ENCODE measurements around the gene CPB2.

The CPB2 gene

DNA sequence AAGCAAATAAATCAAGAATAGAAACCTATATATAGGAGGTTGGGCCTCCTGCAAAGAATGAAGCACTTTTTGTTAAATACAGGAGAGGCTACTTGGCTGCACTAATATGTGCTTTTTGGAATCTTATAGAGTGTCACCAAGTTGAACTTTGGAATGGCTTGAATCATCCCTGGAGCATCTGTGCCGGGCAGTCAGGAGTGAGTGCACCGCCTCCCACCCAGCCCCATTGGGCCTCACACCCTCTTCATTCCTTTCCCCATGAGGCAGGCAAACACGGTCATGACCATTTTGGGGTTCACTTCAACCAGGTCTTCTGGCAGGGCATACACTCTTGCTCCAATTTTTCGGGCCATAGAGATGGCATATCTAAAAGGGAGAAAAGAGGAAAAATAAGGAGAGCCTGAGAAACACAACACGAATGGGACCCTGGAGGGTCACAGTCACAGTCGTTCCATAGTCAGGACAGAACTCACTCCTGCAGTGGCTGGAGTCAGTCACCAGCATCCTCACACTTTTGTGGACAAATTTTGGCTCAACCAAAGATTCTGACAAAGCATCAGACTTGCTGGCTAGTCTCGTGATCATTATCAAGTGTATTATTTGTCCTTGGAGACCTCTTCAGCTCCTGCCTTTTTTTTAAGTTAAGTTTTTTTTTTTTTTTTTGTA lies 22.7 kb upstream of the CPB2 start:
- no peak for DNase-seq (ENCODE audit: low read depth in 4 of 4, low spot score in 1 of 4)

DNA sequence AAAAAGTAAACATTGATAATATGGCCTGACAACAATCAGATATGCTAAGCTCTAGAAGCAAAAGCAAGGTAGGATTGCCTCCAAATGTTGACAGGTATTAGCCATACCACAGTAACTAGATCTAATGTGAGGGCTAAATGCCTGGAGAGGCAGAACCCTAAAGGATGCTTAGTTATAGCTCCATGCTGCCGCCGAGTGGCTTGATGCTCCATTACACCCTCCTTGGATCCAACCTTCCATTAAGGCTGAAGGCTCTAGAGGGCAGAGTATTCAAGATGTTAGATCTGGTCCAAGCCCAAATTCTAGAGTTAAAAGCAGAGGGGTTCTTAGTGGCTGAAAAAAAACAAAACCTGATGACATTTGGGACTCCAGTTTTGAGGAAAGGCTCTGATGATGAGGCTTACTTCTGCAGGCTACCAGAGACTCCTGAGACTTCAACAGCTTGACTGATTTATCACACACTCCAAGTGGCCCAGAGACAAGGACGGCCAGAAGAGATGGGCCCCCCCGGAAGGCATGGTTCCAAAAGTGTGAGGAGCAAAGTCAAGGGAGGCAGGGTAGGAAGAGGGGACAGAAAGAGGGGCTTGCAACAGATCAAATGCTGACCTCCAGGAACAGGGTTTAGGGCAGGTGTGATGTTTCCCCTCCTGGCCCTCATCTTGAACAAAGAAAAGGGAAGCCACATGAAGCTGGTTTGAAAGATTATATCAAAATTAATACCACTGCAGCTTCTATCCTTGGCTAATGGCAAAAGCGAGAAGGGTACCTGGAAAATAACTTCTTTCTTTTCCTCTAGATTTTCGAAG lies 21.9 kb upstream of the CPB2 start:
- DNase-seq (ENCODE audit: low read depth in 4 of 4, low spot score in 1 of 4) = peak in 3 of 4 experiments; percentile 26 to 42 (median 40)

DNA sequence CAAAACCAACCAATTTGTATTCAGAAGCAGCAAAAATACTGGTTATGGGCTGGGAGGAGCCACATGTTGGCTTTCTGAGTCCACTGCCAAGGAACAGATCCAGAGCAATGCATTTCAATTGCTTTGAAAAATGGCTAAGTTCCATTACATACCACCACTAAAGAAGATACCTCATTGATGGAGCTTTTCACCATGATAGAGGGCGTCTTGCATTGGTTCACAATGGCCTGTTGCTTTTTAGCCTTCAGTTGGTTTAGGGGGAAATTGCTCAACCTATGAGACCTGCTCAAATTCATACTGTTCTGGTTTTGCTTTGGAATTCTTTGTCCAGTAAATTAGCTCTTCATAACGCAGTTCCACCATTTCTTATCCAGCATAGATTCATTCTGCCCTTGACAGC lies 21.2 kb upstream of the CPB2 start:
- DNase-seq (ENCODE audit: low read depth in 4 of 4, low spot score in 1 of 4) = no peak

DNA sequence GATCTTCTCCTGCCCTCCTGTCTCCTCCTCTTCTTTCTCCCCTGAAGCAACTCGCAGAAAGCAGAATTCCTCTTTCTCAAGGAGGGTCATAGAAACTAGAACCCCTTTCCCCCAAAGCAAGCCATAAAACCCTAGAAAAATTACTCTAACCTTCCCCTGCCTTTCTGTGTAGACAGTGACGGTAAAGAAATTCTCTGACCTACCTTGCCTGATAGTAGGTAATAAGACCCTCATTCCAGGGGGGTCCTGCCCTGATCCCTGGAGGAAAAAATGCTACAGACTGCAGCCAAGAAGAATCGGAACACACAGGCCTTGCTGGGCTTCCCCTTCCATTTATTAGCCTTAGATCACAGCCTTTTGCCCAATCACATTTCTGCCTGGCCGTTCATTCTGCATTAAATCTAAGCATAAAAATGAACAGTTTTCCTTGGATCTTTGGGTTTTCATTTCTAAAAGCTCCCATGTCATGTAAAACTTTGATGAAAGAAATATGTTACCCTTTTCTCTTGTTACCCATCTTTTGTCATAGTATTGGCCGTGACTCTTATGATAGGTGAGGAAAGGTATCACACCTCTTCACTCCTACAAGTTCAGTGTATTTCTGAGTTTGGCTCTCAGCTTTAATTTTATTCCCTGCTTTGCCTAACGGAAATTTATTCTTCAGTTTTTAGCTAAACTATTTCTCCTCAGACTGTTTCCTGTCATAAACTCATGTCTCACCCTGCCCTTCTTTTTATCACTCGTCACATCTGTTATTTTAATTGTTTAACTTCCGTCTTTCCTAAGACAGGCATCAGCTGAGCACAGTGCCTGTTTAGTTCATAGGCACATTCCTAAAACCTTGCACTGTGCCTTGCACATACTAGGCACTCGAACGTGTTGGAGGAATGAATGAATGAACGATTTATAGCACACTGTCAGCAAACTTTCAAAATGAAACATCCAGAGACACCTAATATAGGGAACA lies 20.4 kb upstream of the CPB2 start:
- no peak for DNase-seq (ENCODE audit: low read depth in 4 of 4, low spot score in 1 of 4)

DNA sequence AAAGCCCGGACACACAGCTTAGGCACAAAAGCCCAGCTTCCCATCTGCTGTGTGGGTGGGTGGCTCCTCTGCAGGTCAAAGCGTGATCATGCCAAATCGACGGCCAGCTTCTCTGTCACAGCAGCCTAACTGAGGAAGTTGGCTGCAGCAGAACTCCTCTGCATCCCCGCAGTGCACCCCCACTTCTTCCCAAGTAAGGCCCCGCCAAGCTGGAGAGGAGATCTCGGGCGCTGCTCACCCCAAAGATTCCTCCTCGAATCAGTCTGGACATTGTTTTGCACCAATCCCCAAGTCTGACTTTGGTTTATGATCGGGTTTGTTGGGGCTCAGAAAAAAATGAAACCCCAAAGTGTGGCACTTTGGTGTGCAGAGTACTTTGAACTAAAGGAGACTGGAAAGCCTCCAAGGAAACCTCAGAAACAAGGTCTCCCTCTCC lies 19.7 kb upstream of the CPB2 start:
- DNase-seq (ENCODE audit: low read depth in 4 of 4, low spot score in 1 of 4) = no peak

DNA sequence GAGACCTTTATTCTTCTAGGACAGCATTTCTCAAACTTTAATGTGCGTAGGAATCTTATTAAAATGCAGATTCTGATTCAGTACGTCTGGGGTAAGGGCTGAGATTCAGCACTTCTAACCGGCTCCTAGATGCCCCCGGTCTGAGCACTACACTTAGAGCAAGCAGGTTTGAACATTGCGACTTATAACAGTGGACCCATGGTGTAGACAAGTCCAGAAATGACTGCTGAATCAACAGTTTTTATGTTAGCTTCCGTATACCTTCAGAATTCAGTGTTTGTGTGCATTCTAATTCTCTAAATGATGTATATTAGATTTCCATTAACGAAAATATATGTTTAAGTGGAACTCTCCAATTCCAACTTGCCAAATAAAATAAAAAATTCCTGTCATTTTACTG lies 17.5 kb upstream of the CPB2 start:
- DNase-seq (ENCODE audit: low read depth in 4 of 4, low spot score in 1 of 4) = no peak

DNA sequence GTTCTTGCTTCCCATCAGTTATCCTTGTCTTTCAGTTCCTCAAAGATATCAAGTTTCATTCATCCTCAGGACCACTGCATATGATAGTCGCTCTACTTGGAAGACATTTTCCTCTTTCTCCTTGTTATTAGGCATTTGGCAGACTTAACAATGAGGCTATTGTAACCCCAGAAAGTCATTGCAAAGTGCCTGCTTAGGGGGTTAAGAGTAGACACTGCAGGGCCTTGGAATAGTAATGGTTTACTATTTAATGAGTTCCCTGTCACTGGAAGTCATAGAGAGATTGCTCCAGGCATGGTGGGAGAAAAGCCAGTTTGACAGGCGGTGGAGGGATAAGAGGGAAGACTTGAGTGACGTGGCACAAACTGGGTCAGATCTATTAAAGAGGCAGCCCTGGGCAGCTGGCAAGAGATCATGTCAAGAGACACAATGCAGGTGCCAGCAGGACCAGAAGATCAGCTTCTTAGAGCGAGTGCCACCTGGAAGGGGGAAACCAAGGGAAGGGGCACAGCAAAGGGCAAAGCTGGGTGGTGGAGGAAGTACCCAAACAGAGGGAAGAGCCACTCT lies 16.8 kb upstream of the CPB2 start:
- DNase-seq (ENCODE audit: low read depth in 4 of 4, low spot score in 1 of 4) = no peak

DNA sequence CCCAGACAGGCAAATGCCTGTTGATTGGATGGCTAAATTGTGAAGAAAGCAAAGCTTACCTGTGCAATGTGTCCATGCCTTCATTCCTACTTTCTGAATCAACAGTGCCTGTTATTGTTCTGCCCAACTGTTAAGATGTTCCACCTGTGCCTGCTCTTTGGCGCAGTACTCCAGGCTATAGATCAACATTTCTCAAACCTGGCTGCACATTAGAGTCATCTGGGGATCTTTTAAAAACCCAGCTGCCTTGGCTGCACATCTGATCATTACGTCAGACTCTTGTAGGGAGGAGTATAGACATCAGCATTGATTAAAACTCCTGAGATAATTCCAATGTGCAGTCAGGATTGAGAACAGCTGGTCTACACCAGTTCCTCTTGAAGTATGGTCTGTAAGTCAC lies 16.2 kb upstream of the CPB2 start:
- no peak for DNase-seq (ENCODE audit: low read depth in 4 of 4, low spot score in 1 of 4)

DNA sequence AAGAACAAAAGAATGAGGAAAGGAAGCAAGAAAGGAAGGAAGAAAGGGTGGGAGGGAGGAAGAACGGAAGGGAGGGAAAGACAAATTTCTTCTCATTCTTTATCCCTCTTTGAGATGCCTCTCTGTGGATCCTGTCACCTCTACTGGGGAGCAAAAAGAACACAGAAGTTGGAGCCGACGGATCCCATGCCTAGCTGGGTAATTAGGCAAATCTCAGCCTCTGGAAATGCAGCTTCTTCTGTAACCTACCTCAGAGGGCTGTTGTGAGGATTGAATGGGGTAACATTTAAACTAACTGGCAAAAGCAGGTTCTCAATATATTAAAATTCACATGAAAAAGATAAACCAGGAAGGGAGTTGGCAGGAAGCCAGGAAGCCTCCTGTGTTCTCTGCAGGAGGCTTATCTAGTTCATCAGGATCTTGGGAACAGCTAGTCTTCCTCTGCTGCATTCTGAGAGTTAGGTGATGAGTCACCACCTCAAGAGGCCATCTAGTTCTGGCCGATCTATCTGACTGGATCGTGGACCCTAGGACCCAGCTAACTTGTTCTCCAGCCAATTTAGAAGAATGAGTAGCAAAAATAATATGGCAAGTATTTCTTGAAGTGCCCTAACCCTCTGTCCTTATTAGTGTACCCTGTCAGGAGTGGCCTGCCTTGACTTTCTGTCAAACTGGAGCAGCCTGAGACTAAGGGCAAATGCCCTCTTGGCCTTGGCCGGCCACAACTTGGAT lies 15.2 kb upstream of the CPB2 start:
- no peak for DNase-seq (ENCODE audit: low read depth in 4 of 4, low spot score in 1 of 4)

DNA sequence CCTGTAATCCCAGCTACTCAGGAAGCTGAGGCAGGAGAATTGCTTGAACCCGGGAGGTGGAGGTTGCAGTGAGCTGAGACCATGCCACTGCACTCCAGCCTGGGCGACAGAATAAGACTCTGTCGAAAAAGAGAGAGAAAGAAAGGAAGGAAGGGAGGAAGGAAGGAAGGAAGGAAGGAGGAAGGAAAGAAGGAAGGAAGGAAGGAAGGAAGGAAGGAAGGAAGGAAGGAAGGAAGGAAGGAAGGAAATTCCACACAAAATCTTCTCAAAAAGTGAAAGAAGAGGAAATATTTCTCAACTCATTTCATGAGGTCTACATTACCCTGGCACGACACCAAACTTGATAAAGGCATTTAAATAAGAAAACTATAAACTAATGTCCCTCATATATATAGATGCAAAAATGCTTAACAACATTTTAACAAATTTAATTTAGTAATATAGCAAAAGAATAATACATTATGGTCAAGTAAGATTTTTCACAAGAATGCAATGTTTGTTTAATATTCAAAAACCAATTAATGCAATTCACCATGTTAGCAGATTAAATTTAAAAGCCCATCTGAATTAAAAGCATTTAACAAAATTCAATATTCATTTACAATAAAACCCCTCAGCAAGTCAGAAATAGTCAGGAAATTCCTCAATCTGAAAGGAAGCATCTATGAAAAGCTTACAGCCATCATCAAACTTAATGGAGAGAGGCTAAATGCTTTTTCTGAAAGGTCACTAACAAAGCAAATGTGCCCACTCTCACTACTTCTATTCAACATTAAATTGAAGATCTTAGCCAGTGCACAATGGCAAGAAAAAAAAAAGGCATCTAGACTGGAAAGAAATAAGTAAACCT lies 12.0 kb upstream of the CPB2 start:
- no peak for DNase-seq (ENCODE audit: low read depth in 4 of 4, low spot score in 1 of 4)

DNA sequence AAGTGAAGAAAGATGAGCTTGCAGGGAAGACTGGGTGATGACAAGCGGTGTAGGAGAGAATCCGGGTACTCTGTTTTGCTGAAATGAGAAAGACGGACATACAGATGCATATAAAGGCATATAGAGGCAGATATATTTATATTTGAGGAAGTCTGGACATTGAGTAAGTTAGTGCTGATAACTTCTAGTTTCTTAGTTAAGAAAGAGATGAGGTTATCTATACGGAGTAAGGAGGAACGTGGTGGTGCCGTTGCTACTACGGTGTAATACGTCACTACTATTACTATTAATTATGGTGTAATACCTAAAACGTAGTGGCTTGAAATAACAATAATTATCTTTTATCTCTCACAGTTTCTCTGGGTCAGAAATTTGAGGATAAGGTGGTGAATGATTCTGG lies 9.8 kb upstream of the CPB2 start:
- no peak for DNase-seq (ENCODE audit: low read depth in 4 of 4, low spot score in 1 of 4)

DNA sequence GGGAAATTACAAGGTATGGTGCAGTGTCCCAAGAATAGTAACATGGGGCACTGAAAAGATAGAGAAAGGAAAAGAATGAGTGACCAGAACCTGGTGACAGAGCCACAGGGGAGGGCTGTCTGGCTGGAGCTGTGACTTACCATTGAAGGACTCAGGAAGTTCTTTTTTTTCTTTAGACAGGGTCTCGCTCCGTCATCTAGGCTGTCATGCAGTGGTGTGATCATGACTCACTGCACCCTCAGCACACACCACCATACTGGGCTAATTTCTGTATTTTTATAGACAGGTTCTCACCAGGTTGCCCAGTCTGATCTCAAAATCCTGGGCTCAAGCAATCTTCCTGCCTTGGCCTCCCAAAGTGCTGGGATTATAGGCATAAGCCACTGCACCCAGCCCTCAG lies 8.8 kb upstream of the CPB2 start:
- no peak for DNase-seq (ENCODE audit: low read depth in 4 of 4, low spot score in 1 of 4)

DNA sequence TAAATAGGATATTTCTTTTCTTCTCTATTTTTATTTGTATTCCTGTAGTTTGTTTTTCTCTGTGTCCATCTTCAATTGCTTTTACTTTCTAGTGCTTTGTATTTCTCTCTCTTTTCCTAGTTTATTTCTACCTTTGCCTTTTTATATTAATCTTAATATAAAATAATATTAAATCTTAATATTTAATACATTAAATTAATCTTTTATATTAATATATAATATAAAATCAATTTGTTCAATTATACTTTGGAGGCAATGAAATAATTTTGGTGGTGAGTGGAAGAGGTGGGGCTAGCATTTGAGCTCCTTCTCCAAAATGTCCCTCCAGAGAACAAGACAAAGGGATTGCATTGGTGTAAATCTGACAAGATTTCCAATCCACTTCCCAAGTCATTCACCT lies 6.3 kb upstream of the CPB2 start:
- DNase-seq (ENCODE audit: low read depth in 4 of 4, low spot score in 1 of 4) = no peak

DNA sequence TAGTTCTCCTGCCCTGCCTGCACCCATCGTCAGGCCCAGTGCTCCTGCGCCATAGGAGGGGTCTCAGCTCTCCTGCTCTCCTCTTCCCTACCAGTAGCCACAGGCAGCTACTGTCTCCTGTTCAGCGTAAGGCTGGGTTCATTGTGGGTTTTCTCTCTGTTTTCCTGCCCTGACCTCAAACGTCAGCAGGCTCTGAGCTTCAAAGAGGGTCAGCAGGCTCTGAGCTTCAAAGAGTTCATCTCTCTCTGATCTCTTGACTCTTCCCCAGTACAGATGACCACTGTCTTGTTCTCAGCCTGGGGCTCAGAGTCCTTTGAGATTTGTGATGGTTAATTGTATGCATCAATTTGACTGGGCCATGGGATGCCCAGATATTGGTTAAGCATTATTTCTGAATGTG lies 4.6 kb upstream of the CPB2 start:
- no peak for DNase-seq (ENCODE audit: low read depth in 4 of 4, low spot score in 1 of 4)

DNA sequence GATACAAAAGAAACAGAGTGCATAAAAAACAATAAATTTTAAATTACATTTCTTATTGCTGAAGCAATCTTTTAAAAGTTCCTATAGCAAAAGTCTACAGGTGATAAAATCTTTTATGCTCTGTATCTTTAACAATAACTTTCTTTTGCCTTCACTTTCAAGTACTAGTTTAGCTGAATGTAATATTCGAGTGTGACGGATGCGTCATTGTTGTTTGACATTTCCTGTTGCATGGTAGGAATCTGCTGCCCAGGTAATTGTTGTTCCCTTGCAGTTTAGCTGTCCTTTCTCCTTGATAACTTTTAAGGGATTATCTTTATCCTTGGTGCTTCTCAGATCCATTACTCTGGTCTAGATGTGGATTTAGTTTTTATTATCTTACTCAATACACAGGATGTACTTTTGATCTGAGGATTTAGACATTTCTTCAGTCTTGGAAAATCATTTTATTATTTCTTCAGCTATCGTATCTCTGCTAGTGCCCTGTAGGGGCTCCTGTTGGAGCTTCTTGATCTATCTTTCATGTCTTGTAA lies 2.1 kb upstream of the CPB2 start:
- no peak for DNase-seq (ENCODE audit: low read depth in 4 of 4, low spot score in 1 of 4)

DNA sequence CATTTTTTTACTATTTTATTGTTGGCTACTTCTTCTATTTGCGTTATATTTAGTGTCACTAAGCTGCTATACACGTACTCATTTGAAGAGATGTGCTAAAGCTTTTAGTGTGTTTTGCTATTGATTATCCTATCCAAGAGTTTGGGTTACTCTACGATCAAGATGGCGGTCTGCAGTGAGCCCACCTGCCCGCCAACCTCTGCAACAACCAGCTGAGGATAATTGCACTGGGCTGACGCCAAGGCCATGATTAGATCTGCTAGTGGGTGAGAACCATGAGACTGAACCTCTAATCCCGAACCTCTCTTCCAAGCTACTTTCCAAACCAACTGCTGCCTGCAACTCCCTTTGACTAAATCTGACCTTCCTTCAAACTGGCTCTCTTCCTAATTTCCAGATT lies 1.8 kb downstream of the CPB2 start:
- no peak for DNase-seq (ENCODE audit: low read depth in 4 of 4, low spot score in 1 of 4)

DNA sequence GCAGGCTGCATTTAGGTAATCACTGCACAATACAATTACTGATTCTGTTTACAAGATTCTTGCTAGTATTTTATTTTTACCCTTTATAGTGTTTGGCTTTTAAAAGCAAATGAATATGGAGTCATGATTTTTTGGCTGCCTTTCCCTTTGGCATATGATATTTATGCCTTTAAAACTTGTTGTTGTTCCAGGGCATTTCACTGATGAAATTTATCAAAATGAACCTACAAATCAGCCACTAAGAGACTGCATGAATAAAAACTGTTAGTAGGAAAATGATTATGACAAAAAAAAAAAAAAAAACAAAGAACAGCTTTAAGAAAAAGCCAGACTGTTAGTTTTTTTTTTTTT lies 2.6 kb downstream of the CPB2 start:
- DNase-seq (ENCODE audit: low read depth in 4 of 4, low spot score in 1 of 4) = no peak

DNA sequence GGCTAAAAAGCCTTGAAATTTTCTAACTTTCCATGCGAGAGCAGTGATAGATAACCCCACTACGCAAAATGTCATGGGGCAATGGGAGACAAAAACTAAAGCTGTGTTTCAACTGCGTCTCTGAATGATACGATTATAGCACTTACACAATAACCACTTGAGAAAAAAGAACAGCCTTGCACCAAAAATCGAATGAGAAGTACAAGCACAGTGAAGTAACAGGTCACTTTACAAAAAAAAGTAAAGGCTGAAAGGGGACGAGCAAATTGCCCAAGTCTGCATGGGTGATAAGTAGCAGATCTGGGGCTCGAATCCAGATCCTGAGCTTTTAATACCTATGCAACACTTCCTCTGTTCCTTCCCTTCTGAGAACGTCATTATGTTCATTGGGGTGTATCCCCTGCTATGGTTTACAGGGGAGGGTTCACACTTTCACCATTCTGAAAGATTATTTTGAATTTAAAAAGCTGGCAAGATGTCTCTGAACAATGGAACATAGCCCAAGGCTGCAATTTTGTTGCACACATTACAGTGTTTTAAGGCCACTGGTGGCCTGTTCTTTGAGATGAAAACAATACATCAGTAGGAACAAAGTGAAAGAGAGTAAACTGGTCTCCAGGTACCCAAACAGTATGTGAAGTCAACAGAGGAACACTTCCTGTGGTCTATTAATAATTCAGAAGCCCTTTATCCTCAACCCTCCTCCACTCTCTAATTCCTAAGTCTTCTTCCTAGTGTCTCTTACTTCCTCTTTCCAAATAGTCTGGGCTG lies 3.2 kb downstream of the CPB2 start:
- DNase-seq (ENCODE audit: low read depth in 4 of 4, low spot score in 1 of 4) = no peak

DNA sequence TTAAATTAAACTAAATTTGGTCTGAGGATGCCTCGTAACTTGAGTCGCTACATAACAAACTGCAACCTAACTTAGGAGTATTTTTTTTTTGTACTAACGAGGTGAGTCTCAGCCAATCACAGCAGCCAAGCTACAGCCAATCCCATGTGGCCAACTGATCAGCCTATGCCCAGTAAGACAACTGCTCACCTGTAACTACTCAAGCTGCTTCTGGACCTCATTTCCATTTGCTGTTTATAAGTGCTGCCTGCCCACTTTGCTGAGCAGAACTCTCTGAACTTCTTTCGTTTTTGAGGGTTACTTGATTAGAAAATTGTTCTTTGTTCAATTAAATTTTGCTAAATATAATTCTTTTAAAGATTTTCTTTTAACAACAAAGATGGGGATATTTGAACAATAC lies 3.8 kb downstream of the CPB2 start:
- no peak for DNase-seq (ENCODE audit: low read depth in 4 of 4, low spot score in 1 of 4)

Measured in stimulated activated CD4-positive, alpha-beta T cell treated with anti-CD3 and anti-CD28 coated beads, Interleukin-1b, Interleukin-23, amount 100 ng/mL, for 24 hours (primary cell).